DMS 273 treated with DMSO at 0.1 percent for 48 hours (cell line): ENCODE results near the gene COL5A1.
A peak's percentile ranks its signal among the peaks of the same experiment; 100 is the strongest.

Experiments used
- DNase-seq: peaks from one replicate; lab custom pipeline; 2025; lab: John Stamatoyannopoulos, UW

The COL5A1 gene

DNA sequence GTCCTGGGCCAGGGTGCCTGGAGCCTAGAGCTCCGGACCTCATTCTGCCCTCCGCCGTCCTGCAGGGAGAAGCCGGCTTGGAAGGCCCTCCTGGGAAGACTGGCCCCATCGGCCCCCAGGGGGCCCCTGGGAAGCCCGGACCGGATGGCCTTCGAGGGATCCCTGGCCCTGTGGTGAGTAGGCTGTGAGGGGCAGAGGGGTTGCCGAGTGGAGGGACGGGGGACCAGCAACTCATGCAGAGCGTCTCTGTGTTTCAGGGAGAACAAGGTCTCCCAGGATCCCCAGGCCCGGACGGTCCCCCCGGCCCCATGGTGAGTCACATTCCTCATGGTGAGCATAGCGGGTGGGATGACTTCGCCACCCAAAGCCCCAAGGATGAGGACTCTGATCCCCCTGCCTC is 177.0 kb downstream of the COL5A1 start:
- no peak for DNase-seq

GRCh38 chr9:134820901-134821300 is 179.3 kb downstream of the COL5A1 start:
- no peak for DNase-seq

GRCh38 chr9:134822541-134822940 is 180.9 kb downstream of the COL5A1 start:
- DNase-seq, result no peak

DNA sequence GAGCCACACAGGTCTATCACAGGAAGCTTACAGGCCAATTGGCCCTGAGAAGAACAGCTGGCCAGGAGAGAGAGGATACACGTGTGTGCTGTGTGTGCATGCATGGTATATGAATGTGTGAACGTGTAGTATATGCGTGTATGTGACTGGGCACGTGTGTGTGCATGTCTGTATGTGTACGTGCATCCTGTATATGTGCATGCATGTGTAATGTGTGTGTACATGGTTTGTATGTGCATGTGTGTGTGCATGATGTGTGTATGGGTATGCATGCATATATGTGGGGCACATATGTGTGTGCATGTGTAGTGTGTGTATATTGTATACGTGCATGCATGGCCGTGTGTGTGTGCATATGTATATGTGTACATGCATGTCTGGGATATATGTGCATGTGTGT is 182.0 kb downstream of the COL5A1 start:
- no peak for DNase-seq

- no peak for DNase-seq
These were observed 183.0 kb downstream of the COL5A1 start for GRCh38 chr9:134824583-134824982.

- DNase-seq, result no peak
These were observed 183.4 kb downstream of the COL5A1 start for GRCh38 chr9:134825025-134825424.

DNA sequence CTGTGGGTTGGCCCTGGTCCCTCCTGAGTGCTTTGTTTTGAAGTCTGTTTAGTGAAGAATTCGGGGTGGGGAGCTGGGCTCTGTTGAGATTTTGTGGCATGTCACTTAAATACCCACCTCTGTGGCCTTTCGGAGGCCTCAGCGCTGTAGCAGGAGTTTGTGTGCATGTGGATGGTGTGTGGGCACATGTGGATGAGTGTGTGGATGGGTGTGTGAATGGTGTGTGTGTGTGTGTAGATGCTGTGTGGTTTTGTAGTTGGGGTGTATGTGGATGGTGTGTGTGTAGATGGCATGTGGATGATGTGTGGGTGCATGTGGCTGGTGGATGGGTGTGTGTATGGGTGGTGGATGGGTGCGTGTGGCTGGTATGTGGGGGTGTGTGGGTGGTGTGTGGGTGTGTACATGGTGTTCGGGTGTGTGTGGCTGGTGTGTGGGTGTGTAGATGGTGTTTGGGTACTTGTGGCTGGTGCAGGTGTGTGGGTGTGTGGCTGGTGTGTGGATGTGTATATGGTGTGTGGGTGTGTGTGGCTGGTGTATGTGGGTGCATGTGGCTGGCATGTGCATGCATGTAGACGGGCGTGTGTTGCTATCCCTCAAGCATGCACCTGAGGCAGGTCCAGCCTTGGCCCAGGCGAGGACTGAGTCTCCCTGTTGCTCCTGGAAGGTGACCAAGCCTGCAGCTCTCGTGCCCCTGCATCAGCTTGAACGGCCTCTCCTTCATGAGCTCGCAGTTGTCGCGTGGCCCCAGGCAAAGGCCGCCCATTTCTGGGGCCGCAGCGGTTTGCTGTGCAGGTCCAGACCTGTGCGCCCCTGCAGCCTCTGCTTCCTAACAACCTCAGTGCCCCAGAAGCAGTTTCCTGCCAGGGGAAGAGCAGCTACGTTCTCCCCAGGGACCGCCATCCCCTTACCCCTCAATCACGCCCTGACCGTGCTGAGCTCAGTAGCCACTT is 185.0 kb downstream of the COL5A1 start:
- DNase-seq, result no peak

DNA sequence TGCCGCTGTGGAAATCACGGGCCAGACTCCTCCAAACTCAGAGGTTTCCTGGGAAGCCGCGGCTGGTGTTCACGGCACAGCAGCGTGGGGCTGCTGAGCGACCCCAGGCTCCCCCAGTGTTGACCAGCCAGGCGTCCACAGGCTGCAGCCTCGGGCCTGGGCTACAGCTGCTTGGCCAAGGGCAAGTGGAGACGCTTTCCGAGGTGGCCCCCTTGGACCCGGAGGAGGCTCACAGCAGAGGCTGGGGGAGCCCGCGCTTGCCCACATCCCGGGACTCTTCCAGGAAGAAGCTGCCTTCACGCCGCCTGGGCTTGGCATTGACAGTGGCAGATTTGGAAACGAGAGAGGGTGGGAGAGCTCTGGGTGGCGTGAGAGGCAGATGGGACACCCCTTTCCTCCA is 186.0 kb downstream of the COL5A1 start:
- no peak for DNase-seq

GRCh38 chr9:134827993-134828392 is 186.4 kb downstream of the COL5A1 start:
- no peak for DNase-seq

- DNase-seq, result no peak
These were observed 187.3 kb downstream of the COL5A1 start for GRCh38 chr9:134828892-134829291.

DNA sequence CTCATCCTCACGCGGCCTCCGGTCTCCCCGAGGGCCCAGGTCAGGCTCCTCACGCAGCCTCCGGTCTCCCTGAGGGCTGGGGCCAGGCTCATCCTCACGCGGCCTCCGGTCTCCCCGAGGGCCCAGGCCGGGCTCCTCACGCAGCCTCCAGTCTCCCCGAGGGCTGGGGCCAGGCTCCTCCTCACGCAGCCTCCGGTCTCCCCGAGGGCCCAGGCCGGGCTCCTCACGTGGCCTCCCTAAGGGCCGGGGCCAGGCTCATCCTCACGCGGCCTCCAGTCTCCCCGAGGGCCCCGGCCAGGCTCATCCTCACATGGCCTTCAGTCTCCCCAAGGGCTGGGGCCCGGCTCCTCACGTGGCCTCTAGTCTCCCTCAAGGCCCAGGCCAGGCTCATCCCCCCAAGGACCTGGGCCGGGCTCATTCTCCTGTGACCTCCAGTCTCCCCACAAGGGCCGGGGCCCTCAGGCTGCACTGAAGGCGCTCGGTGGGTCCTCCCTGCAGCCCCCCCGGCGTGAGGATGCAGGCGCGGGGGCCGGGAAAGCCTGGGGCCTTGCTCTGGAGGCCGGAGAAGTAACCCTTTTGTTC is 187.8 kb downstream of the COL5A1 start:
- DNase-seq, result no peak

DNA sequence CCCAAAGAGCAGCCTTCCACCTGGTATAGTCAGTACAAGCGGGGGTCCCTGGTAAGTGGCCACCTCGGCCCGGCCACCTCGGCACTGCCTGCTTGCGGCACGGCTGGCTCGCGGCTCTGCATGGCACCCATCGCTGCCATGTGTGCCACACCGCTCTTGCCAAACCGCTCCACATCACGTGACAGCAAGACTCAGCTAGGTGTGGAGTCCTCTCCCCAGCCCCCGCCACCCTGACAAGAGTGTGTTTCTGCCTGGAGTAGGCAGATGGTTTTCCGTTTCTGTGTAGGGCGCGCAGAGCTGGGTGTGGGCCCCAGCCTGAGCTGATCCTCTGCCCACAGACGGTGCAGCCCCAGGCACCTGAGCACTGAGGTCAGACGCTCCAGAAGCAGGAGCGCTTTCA is 188.5 kb downstream of the COL5A1 start:
- peak; percentile 13 for DNase-seq

DNA sequence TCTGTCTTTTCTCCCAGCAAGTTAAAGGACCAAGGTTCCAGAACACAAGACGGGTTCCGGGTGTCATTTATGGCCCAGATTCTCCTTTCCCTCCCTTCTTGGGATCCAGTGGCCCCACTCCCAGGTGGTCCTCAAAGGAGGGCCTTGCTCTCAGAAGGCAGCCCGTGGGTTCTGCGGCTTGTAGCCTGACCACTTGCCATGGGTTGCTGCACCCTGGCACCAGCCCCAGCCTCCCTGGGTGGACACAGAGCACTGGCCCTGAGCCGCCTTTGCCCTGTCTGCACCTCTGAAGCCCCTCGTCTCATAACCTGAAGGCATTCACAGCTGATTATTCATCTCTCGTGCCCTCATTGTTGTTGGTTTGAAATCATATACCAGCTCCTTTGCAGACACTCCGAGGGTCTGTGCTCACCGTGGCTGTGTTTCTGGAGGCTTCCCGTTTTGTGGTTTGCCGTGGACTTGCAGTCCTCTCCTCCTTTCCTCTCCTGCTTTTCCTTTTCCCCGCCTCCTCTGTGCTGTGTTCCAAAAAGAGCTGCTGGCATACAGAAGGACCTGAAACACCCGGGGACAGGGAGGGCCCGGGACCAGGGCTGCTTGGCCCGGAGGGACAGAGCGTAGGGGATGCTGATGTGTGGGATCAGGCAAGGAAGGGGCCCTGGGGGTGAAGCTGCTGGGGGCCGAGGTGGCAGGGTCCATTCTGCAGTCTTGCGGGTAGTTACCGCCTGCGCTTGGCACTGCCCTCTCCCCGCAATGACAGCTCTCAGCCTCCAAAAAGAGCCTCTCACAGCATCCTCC is 189.5 kb downstream of the COL5A1 start:
- DNase-seq, result no peak

- no peak for DNase-seq
These were observed 190.9 kb downstream of the COL5A1 start for GRCh38 chr9:134832471-134832870.

DNA sequence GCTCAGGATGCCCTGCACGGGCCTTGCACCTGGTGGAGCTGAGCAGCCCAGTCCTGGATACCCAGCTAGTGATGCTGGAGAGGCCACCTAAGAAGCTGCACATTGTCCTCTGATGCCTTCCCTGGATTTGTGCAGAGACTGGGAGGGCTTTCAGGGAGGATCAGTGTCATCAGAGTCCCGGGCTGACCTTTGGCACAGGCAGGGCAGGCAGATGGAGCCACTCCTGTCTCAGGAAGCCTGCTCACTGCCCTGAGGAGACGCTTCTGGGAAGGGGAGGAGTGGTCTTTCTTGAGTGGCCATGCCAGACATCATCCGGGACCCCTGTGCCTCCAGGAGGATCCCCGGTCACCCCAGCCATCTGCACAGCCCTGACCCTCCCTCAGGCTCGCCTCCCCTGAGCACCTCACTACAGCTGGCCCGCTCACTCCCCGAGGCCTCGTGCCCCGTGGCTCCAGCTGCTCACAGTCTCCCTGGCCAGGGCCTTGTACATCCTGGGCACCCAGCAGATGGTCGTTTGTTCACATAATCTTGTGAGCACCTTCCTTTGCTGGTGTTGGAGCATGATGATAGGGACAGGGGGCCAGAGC is 191.8 kb downstream of the COL5A1 start:
- peak; percentile 50 for DNase-seq

DNA sequence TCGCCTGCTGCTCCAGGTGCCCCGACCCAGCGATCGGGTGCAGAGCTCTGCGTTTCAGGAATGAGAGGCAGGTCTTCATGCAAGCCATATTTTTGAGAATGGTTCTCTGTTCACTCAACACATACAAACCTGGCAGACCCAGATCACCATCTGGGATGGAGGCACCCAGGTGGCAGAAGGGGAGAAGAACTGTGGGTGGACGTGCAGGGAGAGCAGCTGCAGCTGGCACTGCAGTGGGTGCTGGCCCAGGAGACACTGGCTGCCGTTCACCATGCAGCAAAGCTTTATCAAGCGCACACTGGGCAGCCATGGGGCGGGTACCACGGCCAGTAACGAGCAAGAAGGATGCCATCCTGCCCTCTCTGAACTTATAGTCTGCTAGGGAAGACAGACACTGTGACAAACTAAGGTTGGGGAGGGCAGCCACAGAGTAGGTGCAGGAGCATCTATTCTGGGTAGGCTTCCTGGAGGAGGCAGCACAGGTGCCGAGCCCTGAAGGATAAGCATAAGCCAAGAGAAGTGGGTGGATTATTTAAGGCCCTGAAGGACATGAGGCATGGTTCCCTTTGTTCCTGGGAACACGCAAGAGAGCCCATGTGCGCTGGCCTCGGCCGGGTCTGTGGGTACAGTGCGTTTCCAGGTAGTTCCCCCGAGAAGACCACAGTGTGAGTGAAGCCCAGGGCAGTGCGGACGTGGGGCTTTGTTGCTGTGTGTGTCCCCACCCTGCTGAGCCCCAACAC is 192.8 kb downstream of the COL5A1 start:
- DNase-seq, result peak; percentile 29

GRCh38 chr9:134834957-134835419 is 193.4 kb downstream of the COL5A1 start:
- DNase-seq, result no peak

GRCh38 chr9:134835448-134835847 is 193.8 kb downstream of the COL5A1 start:
- no peak for DNase-seq

DNA sequence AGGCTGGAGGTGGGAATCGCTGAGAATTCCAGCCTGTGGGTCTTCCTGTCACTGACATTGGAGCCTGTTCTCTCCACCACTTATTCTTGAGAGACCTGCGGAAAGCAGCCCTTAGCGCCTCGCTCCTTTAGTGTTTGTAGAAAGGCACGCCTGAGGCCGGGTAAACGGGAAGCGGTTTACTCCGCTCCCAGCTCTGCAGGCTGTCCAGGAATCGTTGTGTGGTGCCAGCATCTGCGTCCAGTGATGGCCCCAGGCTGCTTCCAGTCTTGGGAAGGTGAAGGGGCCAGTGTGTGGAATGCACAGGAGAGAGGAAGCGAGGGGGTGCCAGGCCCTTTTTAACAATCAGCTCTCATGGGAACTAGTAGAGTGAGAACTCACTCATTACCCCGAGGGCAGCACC is 194.4 kb downstream of the COL5A1 start:
- DNase-seq, result no peak

- DNase-seq, result no peak
These were observed 194.9 kb downstream of the COL5A1 start for GRCh38 chr9:134836406-134836970.

- DNase-seq, result no peak
These were observed 195.9 kb downstream of the COL5A1 start for GRCh38 chr9:134837529-134837928.
